Activated CD4-positive, alpha-beta T cell treated with anti-CD3 and anti-CD28 coated beads for 36 hours (primary cell): ENCODE measurements around the gene CGB1. TPM values are rescaled to one million over a fixed set of nuclear protein-coding genes. Genes with fewer than 3 reads are reported as not detected.
"Not testable (repeated sequence)": the region's sequence is repeated elsewhere in the genome, so short reads cannot be mapped to it uniquely, and the experiment has no call there.

Experiments used
- ATAC-seq: fragments of 200-7000 bp; cut with Tn5 transposase; one replicate; pipeline ENCODE4 v1.10.0; 2021; ENCODE audit warnings: mild to moderate bottlenecking, moderate library complexity
- CTCF ChIA-PET: fragments of 350-600 bp; sonication (Branson Sonifier 250); formaldehyde crosslinking; loops from one replicate; lab custom pipeline; 2021; ENCODE audit warnings: antibody characterized with exemption; lab: Charles Lee
- POLR2A ChIA-PET: fragments of 350-600 bp; sonication (Branson Sonifier 250); formaldehyde crosslinking; loops from one replicate; lab custom pipeline; 2021; ENCODE audit warnings: antibody characterized with exemption, inconsistent platforms; lab: Charles Lee
- DNase-seq: peaks from one replicate; pipeline ENCODE4 v3.0.0-alpha.2; 2020
- H3K27ac Mint-ChIP-seq: one replicate; pipeline ENCODE4 v1.8.0; 2021; ENCODE audit warnings: mixed read lengths
- H3K27me3 Mint-ChIP-seq: one replicate; pipeline ENCODE4 v1.8.0; 2021; ENCODE audit warnings: mixed read lengths
- H3K36me3 Mint-ChIP-seq: one replicate; pipeline ENCODE4 v1.8.0; 2021; ENCODE audit warnings: low read depth, mixed read lengths
- H3K4me1 Mint-ChIP-seq: one replicate; pipeline ENCODE4 v1.8.0; 2021; ENCODE audit warnings: mixed read lengths
- H3K4me3 Mint-ChIP-seq: one replicate; pipeline ENCODE4 v1.8.0; 2021; ENCODE audit warnings: mild to moderate bottlenecking, moderate library complexity, mixed read lengths
- H3K9me3 Mint-ChIP-seq: one replicate; pipeline ENCODE4 v1.8.0; 2021; ENCODE audit warnings: low read depth, mixed read lengths
- intact Hi-C, 2 experiments: fragments of 100-400 bp; cut with DNase I in 1 of 2; cut with micrococcal nuclease in 1 of 2; formaldehyde crosslinking; loops; one replicate each; pipeline versions ENCODE4 v1.14.2 to v1.15.1; 2022 to 2024; cut with DNase I, micrococcal nuclease
- total RNA-seq, 2 experiments: library from RNA; stranded (reverse); gene quantifications; one replicate each; pipeline ENCODE4 v1.2.3, GENCODE V29; 2021

The CGB1 gene
- total RNA-seq, 2 experiments from 2014 or later, result not detected

DNA sequence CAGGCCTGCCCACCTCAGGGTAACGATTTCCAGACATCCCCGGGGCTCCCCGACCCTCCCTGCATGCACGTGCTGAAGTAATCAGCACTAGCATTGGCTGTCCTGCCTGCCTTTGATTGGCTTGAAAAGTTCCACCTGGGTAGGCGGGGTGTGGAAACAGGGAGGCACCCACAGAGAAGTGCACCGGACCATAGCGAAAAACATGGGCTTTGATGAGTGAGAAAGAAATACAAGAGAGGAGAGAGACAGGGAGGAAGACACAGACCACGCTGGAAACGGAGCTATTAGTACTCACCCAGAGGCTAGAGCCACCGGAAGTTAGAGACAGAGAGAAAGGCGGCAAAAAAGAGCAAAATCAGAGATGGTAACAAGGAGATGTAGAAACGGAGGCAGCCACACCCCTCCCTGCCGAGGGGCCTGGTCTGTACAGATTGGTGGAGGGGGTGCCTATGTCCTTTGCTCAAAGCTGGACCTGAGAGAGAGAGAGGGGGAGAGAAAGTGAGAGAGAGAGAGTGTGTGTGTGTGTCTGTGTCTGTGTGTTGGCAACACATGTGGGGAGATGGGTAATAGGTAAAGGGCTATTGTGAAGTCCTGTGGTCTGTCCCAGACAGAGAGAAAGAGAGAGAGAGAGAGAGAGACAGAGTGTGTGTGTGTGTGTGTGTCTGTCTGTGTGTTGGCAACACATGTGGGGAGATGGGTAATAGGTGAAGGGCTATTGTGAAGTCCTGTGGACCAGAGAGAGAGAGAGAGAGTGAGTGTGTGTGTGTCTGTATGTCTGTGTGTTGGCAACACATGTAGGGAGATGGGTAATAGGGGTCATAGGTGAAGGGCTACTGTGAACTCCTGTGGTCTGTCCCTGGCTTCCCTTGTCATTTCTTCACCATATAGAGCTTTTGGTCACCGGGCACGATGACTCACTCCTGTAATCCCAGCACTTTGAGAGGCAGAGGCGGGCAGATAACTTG lies 15.5 kb downstream of the CGB1 start:
- Mint-ChIP-seq H3K27ac (no peak overlapping the region), H3K4me1 (peaks cover 16% of the 10 kb centered on the region), H3K27me3 (peaks cover 6% of the 10 kb centered on the region), H3K36me3 (peaks cover 3% of the 10 kb centered on the region), H3K4me3 (no peak overlapping the region), H3K9me3 (no peaks in the 10 kb centered on the region)
- ChIA-PET POLR2A (no interaction called here), CTCF (interaction anchor here (0.7 to 2.2 kb wide), 4 partner anchors 16 to 50 kb away, joined by 3 to 18 read pairs (median 4); partner anchors contain the start of genes GYS1 and RUVBL2)
- intact Hi-C loops, result no loop called here
- DNase-seq (peak; percentile 41), ATAC-seq (no peak)

DNA sequence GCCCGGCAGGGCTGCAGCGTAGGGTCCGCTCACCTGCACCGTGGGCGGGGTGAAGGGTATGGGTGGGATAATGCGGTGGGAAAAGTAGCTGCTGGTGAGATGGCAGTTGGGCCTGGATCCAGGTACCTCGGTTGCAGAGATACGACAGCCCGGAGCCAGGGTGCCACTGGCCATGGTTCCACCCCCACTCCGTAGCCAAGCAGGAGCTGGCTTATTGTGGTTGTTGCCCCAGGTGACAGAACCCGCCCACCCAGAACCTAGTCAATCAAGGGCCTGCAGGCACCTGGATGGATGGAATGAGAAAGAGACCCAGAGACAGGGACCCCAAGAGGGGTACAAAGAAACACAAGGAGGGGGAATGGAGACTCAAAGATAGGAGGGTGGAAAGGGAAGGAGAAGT lies 16.4 kb downstream of the CGB1 start:
- intact Hi-C loops, result no loop called here
- DNase-seq (peak; percentile 27), ATAC-seq (no peak)
- Mint-ChIP-seq H3K4me1 (peaks cover 16% of the 10 kb centered on the region), H3K27ac (no peak overlapping the region), H3K4me3 (no peak overlapping the region), H3K36me3 (peaks cover 5% of the 10 kb centered on the region), H3K9me3 (no peaks in the 10 kb centered on the region), H3K27me3 (peaks cover 6% of the 10 kb centered on the region)
- CTCF ChIA-PET, result interaction anchor here (0.6 to 2.7 kb wide), 5 partner anchors 9 to 86 kb away, joined by 3 to 18 read pairs (median 6); partner anchors contain the start of genes GYS1 and RUVBL2
- POLR2A ChIA-PET, result interaction anchor here (0.6 kb wide), 1 partner anchor 87 kb away, joined by 4 read pairs; no protein-coding TSS in a partner anchor

DNA sequence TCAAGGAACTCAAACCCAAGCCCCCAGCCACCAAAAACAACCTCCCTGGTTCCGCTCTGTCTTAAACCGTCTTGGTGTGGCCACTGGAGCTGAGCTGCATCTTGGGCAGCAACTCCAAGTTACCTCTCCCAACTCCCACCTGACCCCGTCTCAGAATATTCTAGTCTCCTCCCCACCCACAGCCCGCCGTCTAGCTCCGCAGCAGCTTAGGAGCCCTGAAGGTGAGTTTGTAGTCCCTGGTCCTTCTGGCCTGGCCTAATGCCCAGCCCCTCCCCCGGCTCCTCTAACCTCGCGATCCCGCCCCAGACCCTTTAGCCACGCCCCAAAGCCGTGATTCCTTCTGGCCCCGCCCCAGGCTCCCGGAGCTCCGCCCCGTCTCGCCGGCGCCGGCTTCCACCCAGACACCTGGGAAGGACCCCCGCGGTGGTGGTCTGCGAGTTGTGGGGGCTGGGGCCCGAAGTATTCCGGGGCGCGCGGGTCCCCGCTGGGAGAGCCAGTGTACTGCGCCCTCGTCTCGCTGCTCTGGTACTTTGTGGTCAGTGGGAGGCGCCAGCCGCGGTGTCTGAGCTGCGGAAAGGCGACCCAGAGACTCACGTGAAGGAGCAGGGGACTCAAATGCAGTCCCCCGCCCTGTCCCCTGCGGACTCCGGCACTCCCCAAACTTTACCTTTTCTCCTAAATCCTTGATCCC lies 17.3 kb downstream of the CGB1 start:
- Mint-ChIP-seq H3K27me3 (peaks cover 6% of the 10 kb centered on the region), H3K4me3 (peak overlapping the region; percentile 76), H3K27ac (peak overlapping the region; percentile 63), H3K4me1 (peaks cover 16% of the 10 kb centered on the region), H3K36me3 (peaks cover 5% of the 10 kb centered on the region), H3K9me3 (no peaks in the 10 kb centered on the region)
- CTCF ChIA-PET, result interaction anchor here (0.6 to 2.7 kb wide), 7 partner anchors 8 to 87 kb away, joined by 3 to 18 read pairs (median 5); partner anchors contain the start of genes GYS1 and RUVBL2
- POLR2A ChIA-PET, result interaction anchor here (0.6 to 0.8 kb wide), 2 partner anchors 26 to 68 kb away, joined by 3 read pairs; partner anchors contain the start of gene RUVBL2
- peak; percentile 66 for ATAC-seq
- DNase-seq, result peak; percentile 82
- intact Hi-C loops, result loop anchor here in 1 of 2 experiments (5.0 kb wide), 1 partner anchor 133 kb away; no protein-coding TSS in a partner anchor

DNA sequence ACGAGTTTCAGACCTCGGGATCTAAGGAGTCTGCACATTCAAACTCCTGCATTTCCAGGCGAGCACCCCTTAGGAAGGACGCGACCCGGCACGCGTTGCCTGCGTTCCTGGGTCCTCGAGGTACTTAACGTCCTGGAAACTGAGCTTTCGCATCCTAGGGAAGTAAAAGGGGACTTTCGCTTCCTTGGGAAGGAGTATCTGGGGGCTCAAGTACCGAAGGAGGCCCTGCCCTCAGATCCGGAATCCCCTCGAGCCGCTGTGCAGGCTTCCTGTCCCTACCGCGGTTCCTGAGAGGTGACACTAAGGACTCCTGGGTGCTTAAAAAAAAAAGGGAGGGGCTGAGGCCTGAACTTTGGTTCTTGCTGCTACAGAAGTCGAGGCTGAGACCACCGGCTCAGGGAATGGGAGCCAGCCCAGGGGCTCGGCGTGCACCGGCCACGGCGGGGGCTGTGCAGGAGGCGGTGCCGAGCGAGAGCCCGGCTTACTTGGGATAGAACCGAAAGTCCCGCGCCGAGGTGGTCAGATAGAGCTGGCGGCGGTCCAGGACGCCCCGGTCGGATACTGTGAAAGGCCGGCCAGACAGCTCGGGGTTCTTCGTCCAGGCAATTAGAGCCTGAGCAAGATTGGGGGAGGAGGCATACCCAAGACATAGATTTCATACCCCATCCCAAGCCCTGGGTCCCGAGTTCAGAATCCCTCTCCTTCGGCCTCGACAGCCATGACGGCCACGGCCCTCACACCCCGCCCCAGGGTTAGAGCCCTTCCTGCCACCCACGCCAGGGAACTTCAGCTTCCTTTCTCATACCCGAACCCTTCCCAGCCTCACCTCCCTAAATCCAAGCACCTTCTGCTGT lies 18.1 kb downstream of the CGB1 start:
- ATAC-seq (peak; percentile 22), DNase-seq (peak; percentile 36)
- H3K27me3 Mint-ChIP-seq, H3K36me3 Mint-ChIP-seq, H3K9me3 Mint-ChIP-seq: not testable (repeated sequence)
- ChIA-PET CTCF (interaction anchor here (0.9 to 2.7 kb wide), 7 partner anchors 19 to 51 kb away, joined by 4 to 18 read pairs (median 6); partner anchors contain the start of genes GYS1 and RUVBL2), POLR2A (interaction anchor here (0.6 kb wide), 2 partner anchors 69 to 92 kb away, joined by 3 read pairs; no protein-coding TSS in a partner anchor)
- peak overlapping the region; percentile 76 for H3K4me3 Mint-ChIP-seq
- intact Hi-C loops, result loop anchor here in 1 of 2 experiments (5.0 kb wide), 1 partner anchor 134 kb away; no protein-coding TSS in a partner anchor
- H3K4me1 Mint-ChIP-seq, result peaks cover 16% of the 10 kb centered on the region
- peak overlapping the region; percentile 63 for H3K27ac Mint-ChIP-seq

DNA sequence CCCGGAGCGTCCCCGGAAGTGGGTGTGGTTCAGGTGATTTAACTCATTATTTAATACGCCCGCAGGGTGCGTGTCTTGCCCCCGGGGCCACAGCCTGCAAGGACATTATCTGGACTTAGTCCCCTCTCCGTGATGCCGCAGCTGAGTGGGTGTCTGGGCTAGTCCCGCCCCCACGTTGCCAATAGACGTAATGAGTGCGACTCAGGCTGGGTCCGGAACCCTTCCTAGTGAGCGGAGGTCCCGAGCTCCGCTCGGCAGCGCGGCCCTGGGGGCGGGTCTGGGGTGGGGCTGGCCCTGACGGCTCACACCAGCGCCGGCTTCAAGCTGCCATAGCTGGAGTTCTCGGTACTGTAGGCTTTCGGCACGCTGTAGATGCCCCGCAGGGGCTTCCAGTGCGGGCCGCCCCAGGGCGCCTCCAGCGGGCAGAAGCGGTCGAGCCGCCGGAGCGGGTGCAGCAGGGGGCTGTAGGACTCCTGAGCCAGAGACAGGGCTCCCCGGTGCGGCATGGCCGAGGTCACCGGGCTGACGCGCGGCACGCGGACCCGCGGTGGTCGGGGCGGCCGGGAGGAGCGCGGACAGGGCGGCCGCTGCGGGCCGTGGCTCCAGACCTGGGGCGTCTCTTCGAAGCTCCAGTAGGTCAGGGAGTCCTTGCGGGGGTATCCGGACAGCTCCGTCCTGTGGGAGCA lies 18.9 kb downstream of the CGB1 start:
- ChIA-PET POLR2A (interaction anchor here (0.6 kb wide), 1 partner anchor 93 kb away, joined by 3 read pairs; no protein-coding TSS in a partner anchor), CTCF (interaction anchor here (0.5 to 2.7 kb wide), 6 partner anchors 18 to 208 kb away, joined by 3 to 13 read pairs (median 4); partner anchors contain the start of genes GYS1 and RUVBL2)
- H3K27me3 Mint-ChIP-seq, result peaks cover 6% of the 10 kb centered on the region
- H3K4me3 Mint-ChIP-seq, result peak overlapping the region; percentile 76
- intact Hi-C loops, result loop anchor here in 1 of 2 experiments (5.0 kb wide), 1 partner anchor 134 kb away; no protein-coding TSS in a partner anchor
- H3K27ac Mint-ChIP-seq, result no peak overlapping the region
- DNase-seq (peak; percentile 80), ATAC-seq (peak; percentile 76)
- H3K4me1 Mint-ChIP-seq, result peaks cover 16% of the 10 kb centered on the region
- no peaks in the 10 kb centered on the region for H3K9me3 Mint-ChIP-seq
- peaks cover 9% of the 10 kb centered on the region for H3K36me3 Mint-ChIP-seq

DNA sequence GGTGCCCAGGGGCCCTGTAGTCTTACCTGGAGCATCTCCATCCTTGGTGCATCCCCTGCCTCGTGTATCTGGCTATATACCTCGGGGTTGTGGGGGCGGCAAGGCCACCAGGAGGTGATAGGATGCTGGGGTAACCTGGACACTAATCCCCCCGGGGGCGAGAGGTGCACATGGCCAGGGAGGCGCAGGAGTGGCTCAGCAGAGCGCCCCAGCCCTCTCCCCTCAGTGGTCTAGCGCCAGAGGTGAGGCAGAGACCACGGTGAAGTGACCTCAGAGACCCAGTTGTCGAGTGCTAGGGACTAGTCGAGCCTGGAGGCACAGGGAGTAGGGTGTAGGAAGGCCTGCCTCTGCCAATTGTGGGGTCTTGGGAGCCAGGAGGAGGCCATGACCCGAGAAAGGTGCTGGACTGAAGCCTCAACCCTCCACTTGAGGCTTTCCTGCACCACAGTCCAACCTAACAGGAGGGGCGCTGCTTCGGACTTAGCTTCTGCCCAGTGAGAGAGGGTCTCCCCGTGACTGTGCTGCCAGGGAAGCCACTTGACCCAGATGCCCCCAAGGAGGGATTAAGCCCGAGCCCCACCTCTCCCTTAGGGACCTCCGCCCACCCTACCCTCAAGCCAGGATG lies 19.5 kb downstream of the CGB1 start, which contains the start of gene LHB:
Gene LHB (minus strand): TSS at position 51 of the 625 bp plus-strand sequence. CDS start 10 bp downstream, at position 41.
- Mint-ChIP-seq H3K4me3 (no peak within 1 kb of the TSS), H3K27ac (no peak within 1 kb of the TSS), H3K9me3 (no peaks in the 10 kb centered on the region), H3K36me3 (peaks cover 9% of the 10 kb centered on the region), H3K27me3 (peaks cover 6% of the 10 kb centered on the region), H3K4me1 (peaks cover 16% of the 10 kb centered on the region)
- DNase-seq, result no peak
- intact Hi-C loops, result loop anchor here in 1 of 2 experiments (5.0 kb wide), 1 partner anchor 135 kb away; no protein-coding TSS in a partner anchor
- no peak for ATAC-seq
- ChIA-PET CTCF (interaction anchor here (0.5 to 1.1 kb wide), 4 partner anchors 17 to 209 kb away, joined by 3 to 6 read pairs (median 3); partner anchors contain the start of genes GYS1 and RUVBL2), POLR2A (no interaction called here)

DNA sequence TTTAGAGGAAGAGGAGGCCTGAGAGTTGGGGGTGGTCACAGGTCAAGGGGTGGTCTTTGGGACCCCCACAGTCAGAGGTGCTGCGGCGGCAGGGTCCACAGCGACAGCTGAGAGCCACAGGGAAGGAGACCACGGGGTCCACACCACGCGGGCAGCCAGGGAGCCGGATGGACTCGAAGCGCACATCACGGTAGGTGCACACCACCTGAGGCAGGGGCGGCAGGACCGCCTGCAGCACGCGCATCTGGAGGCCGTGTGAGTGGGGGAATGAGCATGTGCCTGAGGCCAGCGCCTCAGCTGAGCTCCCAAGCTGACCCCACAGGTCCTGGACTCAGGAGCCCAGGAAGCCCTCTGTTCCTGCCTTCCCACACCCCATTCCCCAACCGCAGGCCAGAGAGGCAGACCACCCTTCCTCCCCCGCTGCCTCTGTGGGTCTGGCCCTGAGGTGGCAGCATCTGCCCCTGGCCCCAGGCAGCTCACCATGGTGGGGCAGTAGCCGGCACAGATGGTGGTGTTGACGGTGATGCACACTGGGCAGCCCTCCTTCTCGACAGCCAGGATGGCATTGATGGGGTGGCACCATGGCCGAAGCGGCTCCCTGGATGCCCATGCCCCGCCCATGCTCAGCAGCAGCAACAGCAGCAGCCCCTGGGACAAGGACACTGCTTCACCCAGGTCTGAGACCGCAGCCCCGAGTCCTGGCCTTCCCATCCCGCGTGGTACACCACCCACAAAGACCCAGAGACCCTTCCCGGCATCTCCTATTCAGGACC lies 20.4 kb downstream of the CGB1 start:
- H3K27ac Mint-ChIP-seq, result no peak overlapping the region
- CTCF ChIA-PET, result interaction anchor here (0.9 kb wide), 1 partner anchor 17 kb away, joined by 3 read pairs; no protein-coding TSS in a partner anchor

DNA sequence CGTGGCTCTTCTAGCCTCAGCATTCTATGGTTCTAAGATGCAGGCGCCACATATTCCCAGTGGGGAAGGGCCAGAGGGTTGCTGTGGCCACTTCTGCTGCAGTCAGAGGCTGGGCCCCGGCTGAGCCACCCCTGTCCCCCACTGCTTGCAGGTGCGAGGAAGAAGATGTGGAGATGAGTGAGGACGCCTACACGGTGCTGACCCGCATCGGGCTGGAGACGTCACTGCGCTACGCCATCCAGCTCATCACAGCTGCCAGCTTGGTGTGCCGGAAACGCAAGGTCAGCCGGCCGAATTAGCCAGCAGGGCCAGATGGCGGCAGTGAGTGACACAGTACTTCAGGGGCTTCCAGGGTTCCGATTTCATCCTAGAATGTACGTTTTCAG lies 21.8 kb downstream of the CGB1 start:
- ChIA-PET CTCF (no interaction called here), POLR2A (no interaction called here)
- no peak overlapping the region for H3K4me3 Mint-ChIP-seq
- peaks cover 7% of the 10 kb centered on the region for H3K4me1 Mint-ChIP-seq
- H3K9me3 Mint-ChIP-seq, result no peaks in the 10 kb centered on the region
- peaks cover 4% of the 10 kb centered on the region for H3K27me3 Mint-ChIP-seq
- intact Hi-C loops, result loop anchor here in 1 of 2 experiments (5.0 kb wide), 1 partner anchor 137 kb away; no protein-coding TSS in a partner anchor
- H3K27ac Mint-ChIP-seq, result no peak overlapping the region
- DNase-seq (no peak), ATAC-seq (no peak)
- peaks cover 17% of the 10 kb centered on the region for H3K36me3 Mint-ChIP-seq

More for the DNA sequence above, 20.4 kb downstream of the CGB1 start:
- Mint-ChIP-seq H3K4me3 (no peak overlapping the region), H3K9me3 (no peaks in the 10 kb centered on the region), H3K4me1 (peaks cover 11% of the 10 kb centered on the region), H3K27me3 (peaks cover 6% of the 10 kb centered on the region), H3K36me3 (peaks cover 11% of the 10 kb centered on the region)
- ATAC-seq, result no peak
- intact Hi-C loops, result loop anchor here in 1 of 2 experiments (5.0 kb wide), 1 partner anchor 136 kb away; no protein-coding TSS in a partner anchor
- POLR2A ChIA-PET, result no interaction called here
- DNase-seq, result no peak
